ENCODE measurements around the gene MOB1A. TPM values are rescaled to one million over a fixed set of nuclear protein-coding genes. Genes with fewer than 3 reads are reported as not detected.

Gene MOB1A
- total and polyA plus RNA-seq, 2 donors from 2014 or later: 36.2 to 117 TPM

DNA sequence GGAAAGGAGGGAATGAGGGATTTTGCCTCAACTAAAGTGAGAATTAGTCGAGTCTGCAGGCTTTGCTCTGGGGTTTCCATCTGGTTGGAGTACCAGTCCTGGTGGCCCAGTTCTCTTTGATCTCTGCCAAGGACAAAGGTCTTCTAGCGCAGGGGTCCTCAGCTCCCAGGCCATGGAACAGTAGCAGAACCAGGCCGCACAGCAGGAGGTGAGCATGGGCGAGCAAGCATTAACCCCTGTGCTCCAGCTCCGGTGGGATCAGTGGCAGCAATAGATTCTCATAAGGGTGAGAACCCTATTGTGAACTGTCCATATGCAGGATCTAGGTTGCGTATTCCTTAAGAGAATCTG is 43.6 kb upstream of the MOB1A start:
- no peaks in the 10 kb centered on the region for H3K9me3 ChIP-seq (ENCODE audit: control insufficient read depth in 2 of 3, insufficient read depth in 1 of 3, low read length in 3 of 3)
- TF ChIP-seq, protein P1, sequence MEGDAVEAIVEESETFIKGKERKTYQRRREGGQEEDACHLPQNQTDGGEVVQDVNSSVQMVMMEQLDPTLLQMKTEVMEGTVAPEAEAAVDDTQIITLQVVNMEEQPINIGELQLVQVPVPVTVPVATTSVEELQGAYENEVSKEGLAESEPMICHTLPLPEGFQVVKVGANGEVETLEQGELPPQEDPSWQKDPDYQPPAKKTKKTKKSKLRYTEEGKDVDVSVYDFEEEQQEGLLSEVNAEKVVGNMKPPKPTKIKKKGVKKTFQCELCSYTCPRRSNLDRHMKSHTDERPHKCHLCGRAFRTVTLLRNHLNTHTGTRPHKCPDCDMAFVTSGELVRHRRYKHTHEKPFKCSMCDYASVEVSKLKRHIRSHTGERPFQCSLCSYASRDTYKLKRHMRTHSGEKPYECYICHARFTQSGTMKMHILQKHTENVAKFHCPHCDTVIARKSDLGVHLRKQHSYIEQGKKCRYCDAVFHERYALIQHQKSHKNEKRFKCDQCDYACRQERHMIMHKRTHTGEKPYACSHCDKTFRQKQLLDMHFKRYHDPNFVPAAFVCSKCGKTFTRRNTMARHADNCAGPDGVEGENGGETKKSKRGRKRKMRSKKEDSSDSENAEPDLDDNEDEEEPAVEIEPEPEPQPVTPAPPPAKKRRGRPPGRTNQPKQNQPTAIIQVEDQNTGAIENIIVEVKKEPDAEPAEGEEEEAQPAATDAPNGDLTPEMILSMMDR (IDR thresholded peaks at IDR 0.05; ENCODE audit: borderline replicate concordance, extremely low read depth, insufficient read depth): no peak
- intact Hi-C loops (cut with DNase I): no loop called here
- FAIRE-seq (no peak), DNase-seq (no peak)
- no peak overlapping the region for H3K27ac ChIP-seq (ENCODE audit: low read depth in 2 of 2, low read length in 2 of 2)
- no peak overlapping the region for H3K9ac ChIP-seq (ENCODE audit: low read length in 3 of 3)
- H3K36me3 ChIP-seq (ENCODE audit: control insufficient read depth in 2 of 3, insufficient read depth in 3 of 3, low read length in 3 of 3): no peaks in the 10 kb centered on the region
- H3K27me3 ChIP-seq (ENCODE audit: control insufficient read depth, insufficient read depth, low read length): no peaks in the 10 kb centered on the region
- peaks cover 0 to 5% (median 0%) of the 10 kb centered on the region in 3 donors for H3K4me1 ChIP-seq (ENCODE audit: control insufficient read depth in 2 of 3, insufficient read depth in 2 of 3, low read depth in 1 of 3, low read length in 3 of 3)
- H3K4me3 ChIP-seq (ENCODE audit: low read length in 3 of 3): no peak overlapping the region

DNA sequence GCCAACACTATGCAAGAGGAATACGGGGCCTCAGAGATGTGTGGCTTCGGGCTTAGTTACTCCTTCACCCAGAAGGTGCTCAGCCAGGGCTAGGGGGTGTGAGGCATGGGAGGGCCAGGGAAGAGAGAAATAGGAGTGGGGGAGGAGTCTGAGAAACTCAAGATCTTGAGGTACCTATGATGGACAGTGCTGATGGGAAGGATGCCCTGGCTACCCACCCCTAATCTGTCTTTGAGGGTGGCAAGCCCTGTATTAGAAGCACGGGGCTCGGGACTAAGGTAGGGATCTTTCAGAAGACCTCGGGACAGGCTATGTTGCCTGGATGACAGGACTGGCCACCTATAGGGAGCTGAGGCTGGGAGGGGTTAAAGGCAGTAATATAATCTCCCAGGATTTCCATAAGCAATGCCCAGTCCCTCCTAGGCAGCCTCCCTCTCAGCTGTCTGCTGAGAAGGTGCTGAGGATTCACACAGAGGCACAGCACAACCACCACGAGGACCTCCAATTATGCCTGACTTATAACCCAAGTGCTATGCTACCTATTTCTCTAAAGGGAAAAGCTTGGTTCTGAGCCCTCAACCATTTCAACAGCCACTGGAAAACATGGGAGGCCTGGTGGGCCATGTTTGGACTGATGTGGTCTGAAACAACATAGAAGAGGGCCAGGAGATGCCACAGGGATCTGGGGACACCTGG is 43.1 kb upstream of the MOB1A start:
- Histone ChIP-seq H3K27ac (ENCODE audit: low read depth in 2 of 2, low read length in 2 of 2) (no peak overlapping the region), H3K27me3 (ENCODE audit: control insufficient read depth, insufficient read depth, low read length) (no peaks in the 10 kb centered on the region), H3K4me3 (ENCODE audit: low read length in 3 of 3) (no peak overlapping the region), H3K36me3 (ENCODE audit: control insufficient read depth in 2 of 3, insufficient read depth in 3 of 3, low read length in 3 of 3) (no peaks in the 10 kb centered on the region), H3K4me1 (ENCODE audit: control insufficient read depth in 2 of 3, insufficient read depth in 2 of 3, low read depth in 1 of 3, low read length in 3 of 3) (peaks cover 0 to 2% (median 0%) of the 10 kb centered on the region in 3 donors), H3K9ac (ENCODE audit: low read length in 3 of 3) (no peak overlapping the region), H3K9me3 (ENCODE audit: control insufficient read depth in 2 of 3, insufficient read depth in 1 of 3, low read length in 3 of 3) (no peaks in the 10 kb centered on the region)
- FAIRE-seq: no peak
- intact Hi-C loops (cut with DNase I): no loop called here
- no peak for DNase-seq
- TF ChIP-seq, protein P1 (IDR thresholded peaks at IDR 0.05; ENCODE audit: borderline replicate concordance, extremely low read depth, insufficient read depth): no peak

DNA sequence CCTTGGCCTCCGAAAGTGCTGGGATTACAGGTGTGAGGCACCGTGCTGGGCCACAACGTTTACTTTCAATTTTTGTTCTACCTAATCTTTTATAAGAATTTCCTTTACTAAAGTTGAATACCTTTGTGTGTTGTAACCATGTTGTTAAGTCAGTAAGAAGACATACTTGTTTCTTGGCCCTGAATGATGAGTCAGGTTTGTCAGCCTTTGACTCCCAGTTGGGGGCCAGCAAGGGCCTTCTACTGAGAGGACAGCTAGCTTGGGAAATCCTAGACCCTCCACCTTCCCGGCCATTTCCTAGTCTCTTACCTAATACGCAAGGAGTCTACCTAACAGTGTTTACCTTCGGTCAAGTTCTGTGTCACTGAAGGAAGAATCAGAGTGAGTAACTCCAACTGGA is 42.4 kb upstream of the MOB1A start:
- Histone ChIP-seq H3K4me1 (ENCODE audit: control insufficient read depth in 2 of 3, insufficient read depth in 2 of 3, low read depth in 1 of 3, low read length in 3 of 3) (no peaks in the 10 kb centered on the region), H3K9ac (ENCODE audit: low read length in 3 of 3) (no peak overlapping the region), H3K27me3 (ENCODE audit: control insufficient read depth, insufficient read depth, low read length) (no peaks in the 10 kb centered on the region), H3K27ac (ENCODE audit: low read depth in 2 of 2, low read length in 2 of 2) (no peak overlapping the region), H3K36me3 (ENCODE audit: control insufficient read depth in 2 of 3, insufficient read depth in 3 of 3, low read length in 3 of 3) (no peaks in the 10 kb centered on the region), H3K4me3 (ENCODE audit: low read length in 3 of 3) (no peak overlapping the region), H3K9me3 (ENCODE audit: control insufficient read depth in 2 of 3, insufficient read depth in 1 of 3, low read length in 3 of 3) (no peaks in the 10 kb centered on the region)
- TF ChIP-seq, protein P1 (IDR thresholded peaks at IDR 0.05; ENCODE audit: borderline replicate concordance, extremely low read depth, insufficient read depth): no peak
- intact Hi-C loops (cut with DNase I): no loop called here
- FAIRE-seq: no peak
- DNase-seq: no peak

Data from kidney (tissue), 14 donors.